Measurements from ENCODE around the gene KIF16B.

The KIF16B gene

GRCh38 chr20:16296931-16297330 lies 276.3 kb downstream of the KIF16B start:
- DNase-seq (ENCODE audit: low read depth in 2 of 2), result no peak

GRCh38 chr20:16295534-16295933 lies 277.7 kb downstream of the KIF16B start:
- no peak for DNase-seq (ENCODE audit: low read depth in 2 of 2)

GRCh38 chr20:16293590-16293989 lies 279.7 kb downstream of the KIF16B start:
- no peak for DNase-seq (ENCODE audit: low read depth in 2 of 2)

GRCh38 chr20:16292226-16292880 lies 280.9 kb downstream of the KIF16B start:
- DNase-seq (ENCODE audit: low read depth in 2 of 2), result no peak

- no peak for DNase-seq (ENCODE audit: low read depth in 2 of 2)
These were observed 282.9 kb downstream of the KIF16B start for GRCh38 chr20:16290358-16290757.

- no peak for DNase-seq (ENCODE audit: low read depth in 2 of 2)
These were observed 285.5 kb downstream of the KIF16B start for GRCh38 chr20:16287776-16288175.

- no peak for DNase-seq (ENCODE audit: low read depth in 2 of 2)
These were observed 286.6 kb downstream of the KIF16B start for GRCh38 chr20:16286601-16287000.

- DNase-seq (ENCODE audit: low read depth in 2 of 2), result no peak
These were observed 288.7 kb downstream of the KIF16B start for GRCh38 chr20:16284385-16285100.

- DNase-seq (ENCODE audit: low read depth in 2 of 2), result no peak
These were observed 289.3 kb downstream of the KIF16B start for GRCh38 chr20:16283978-16284377.

GRCh38 chr20:16283307-16283706 lies 289.9 kb downstream of the KIF16B start:
- no peak for DNase-seq (ENCODE audit: low read depth in 2 of 2)

- DNase-seq (ENCODE audit: low read depth in 2 of 2), result no peak
These were observed 293.0 kb downstream of the KIF16B start for GRCh38 chr20:16280219-16280618.

- DNase-seq (ENCODE audit: low read depth in 2 of 2), result no peak
These were observed 293.9 kb downstream of the KIF16B start for GRCh38 chr20:16279320-16279719.

GRCh38 chr20:16273812-16274555 lies 299.3 kb downstream of the KIF16B start:
- no peak for DNase-seq (ENCODE audit: low read depth in 2 of 2)

- DNase-seq (ENCODE audit: low read depth in 2 of 2), result no peak
These were observed 300.4 kb downstream of the KIF16B start for GRCh38 chr20:16272780-16273360.

GRCh38 chr20:16271450-16271849 lies 301.8 kb downstream of the KIF16B start:
- no peak for DNase-seq (ENCODE audit: low read depth in 2 of 2)

- DNase-seq (ENCODE audit: low read depth in 2 of 2), result no peak
These were observed 302.3 kb downstream of the KIF16B start for GRCh38 chr20:16270989-16271388.

- DNase-seq (ENCODE audit: low read depth in 2 of 2), result no peak
These were observed 302.8 kb downstream of the KIF16B start for GRCh38 chr20:16270314-16270931.

GRCh38 chr20:16267526-16267925 lies 305.7 kb downstream of the KIF16B start:
- DNase-seq (ENCODE audit: low read depth in 2 of 2), result no peak

GRCh38 chr20:16265334-16265733 lies 307.9 kb downstream of the KIF16B start:
- no peak for DNase-seq (ENCODE audit: low read depth in 2 of 2)

GRCh38 chr20:16263582-16263981 lies 309.7 kb downstream of the KIF16B start:
- DNase-seq (ENCODE audit: low read depth in 2 of 2), result no peak

GRCh38 chr20:16262594-16262993 lies 310.7 kb downstream of the KIF16B start:
- no peak for DNase-seq (ENCODE audit: low read depth in 2 of 2)

- DNase-seq (ENCODE audit: low read depth in 2 of 2), result no peak
These were observed 311.4 kb downstream of the KIF16B start for GRCh38 chr20:16261733-16262273.
